Liver (tissue), 9 donors: Measurements from ENCODE around the gene RELN. TPM values are rescaled to one million over a fixed set of nuclear protein-coding genes. Genes with fewer than 3 reads are reported as not detected.

Experiments
- DNase-seq: peaks from one replicate; pipeline ENCODE4 v3.0.0-alpha.2; 2017; ENCODE audit warnings: low spot score
- H3K27ac ChIP-seq, 2 donors: one replicate each; pipeline ENCODE4 v1.7.0; 2013; ENCODE audit warnings: inconsistent platforms in 2 of 2, low read length in 2 of 2, control low read depth in 1 of 2, low read depth in 1 of 2, mild to moderate bottlenecking in 1 of 2
- H3K27me3 ChIP-seq, 4 donors: one replicate each; pipeline versions ENCODE4 v1.6.1 to v1.7.0; 2013; ENCODE audit warnings: low read length in 3 of 4, inconsistent platforms in 1 of 4, mild to moderate bottlenecking in 1 of 4, moderate library complexity in 1 of 4; ENCODE audit not compliant: control insufficient read depth in 4 of 4, insufficient read depth in 4 of 4
- H3K36me3 ChIP-seq, 4 donors: one replicate each; pipeline versions ENCODE4 v1.6.1 to v1.7.0; 2013; ENCODE audit warnings: low read length in 3 of 4, mild to moderate bottlenecking in 3 of 4, low read depth in 1 of 4, moderate library complexity in 1 of 4; ENCODE audit not compliant: control insufficient read depth in 4 of 4, insufficient read depth in 3 of 4
- H3K4me1 ChIP-seq, 4 donors: one replicate each; pipeline versions ENCODE4 v1.6.1 to v1.7.0; 2013; ENCODE audit warnings: low read length in 3 of 4, mild to moderate bottlenecking in 3 of 4, moderate library complexity in 1 of 4; ENCODE audit not compliant: control insufficient read depth in 4 of 4, insufficient read depth in 4 of 4
- H3K4me3 ChIP-seq, 3 donors: one replicate each; pipeline versions ENCODE4 v1.6.1 to v1.7.0; 2013; ENCODE audit warnings: low read length in 3 of 3, control low read depth in 1 of 3, low read depth in 1 of 3, mild to moderate bottlenecking in 1 of 3
- H3K9ac ChIP-seq, 2 donors: one replicate each; pipeline ENCODE4 v1.7.0; 2013; ENCODE audit warnings: low read length in 2 of 2, mild to moderate bottlenecking in 2 of 2, moderate library complexity in 2 of 2, control low read depth in 1 of 2, low read depth in 1 of 2
- H3K9me3 ChIP-seq, 4 donors: one replicate each; pipeline versions ENCODE4 v1.6.1 to v1.7.0; 2013; ENCODE audit warnings: low read length in 3 of 4; ENCODE audit not compliant: control insufficient read depth in 4 of 4
- EGR1 ChIP-seq, 2 donors: IDR thresholded peaks; 2 replicates each; pipeline ENCODE4 v1.6.1; 2016 to 2018; ENCODE audit warnings: antibody characterized with exemption in 2 of 2, low read depth in 2 of 2
- NR2F2 ChIP-seq: IDR thresholded peaks from 2 replicates; pipeline ENCODE4 v1.6.1; 2016; ENCODE audit warnings: antibody characterized with exemption
- RAD21 ChIP-seq, 2 donors: IDR thresholded peaks; 2 replicates each; pipeline ENCODE4 v1.6.1; 2016; ENCODE audit warnings: antibody characterized with exemption in 2 of 2, mild to moderate bottlenecking in 2 of 2
- RXRA ChIP-seq, 2 donors: IDR thresholded peaks; 2 replicates each; pipeline ENCODE4 v1.6.1; 2017 to 2018; ENCODE audit warnings: antibody characterized with exemption in 2 of 2, mild to moderate bottlenecking in 1 of 2
- SP1 ChIP-seq: IDR thresholded peaks from 2 replicates; pipeline ENCODE4 v1.6.1; 2018; ENCODE audit warnings: antibody characterized with exemption, mild to moderate bottlenecking
- TAF1 ChIP-seq: conservative IDR thresholded peaks from 2 replicates; pipeline ENCODE4 v1.6.1; 2016; ENCODE audit warnings: antibody characterized with exemption, mild to moderate bottlenecking
- WGBS: extraction: QIAGEN DNeasy Blood & Tissue Kit; methylation state at CpG from one replicate; pipeline ENCODE4 v1.1.7; 2013; 5-methylcytosine and 5-hydroxymethylcytosine counted together
- polyA plus RNA-seq, 2 donors: library from polyadenylated mRNA; stranded (reverse) in 1 of 2; unstranded in 1 of 2; fragments of 200-250 nt in 1 of 2; fragments of >200 nt in 1 of 2; fragmentation: Nextera tagmentation in 1 of 2; extraction: Ambion mirVana in 1 of 2; gene quantifications; one replicate each; pipeline versions ENCODE4 v1.2.1 to v1.2.3, GENCODE V29; 2013 to 2015
- total RNA-seq, 2 donors: library from RNA; depleted of rRNA; stranded (reverse); fragments of >200 nt; gene quantifications; one replicate each; pipeline ENCODE4 v1.2.3, GENCODE V29; 2014
- TF ChIP-seq, protein P1 (sequence below): fragments of 150-350 bp; IDR thresholded peaks from 2 replicates; pipeline ENCODE4 v1.5.1; 2017; ENCODE audit warnings: improper control_type of control experiment, low read depth, low read length; ENCODE audit not compliant: missing input control
- TF ChIP-seq, protein P2 (sequence below): IDR thresholded peaks from 2 replicates; pipeline ENCODE4 v1.6.1; 2016; ENCODE audit warnings: antibody characterized with exemption
- TF ChIP-seq, protein P3 (sequence below): IDR thresholded peaks from 2 replicates; pipeline ENCODE4 v1.6.1; 2016; ENCODE audit warnings: antibody characterized with exemption
- donor health status: healthy.
- donor health status: healthy.
- donor health status: healthy.
- donor health status: healthy.
- donor health status: healthy.

RELN gene
- total and polyA plus RNA-seq, 4 donors = 10.0 to 69.8 (median 28.4) TPM

DNA sequence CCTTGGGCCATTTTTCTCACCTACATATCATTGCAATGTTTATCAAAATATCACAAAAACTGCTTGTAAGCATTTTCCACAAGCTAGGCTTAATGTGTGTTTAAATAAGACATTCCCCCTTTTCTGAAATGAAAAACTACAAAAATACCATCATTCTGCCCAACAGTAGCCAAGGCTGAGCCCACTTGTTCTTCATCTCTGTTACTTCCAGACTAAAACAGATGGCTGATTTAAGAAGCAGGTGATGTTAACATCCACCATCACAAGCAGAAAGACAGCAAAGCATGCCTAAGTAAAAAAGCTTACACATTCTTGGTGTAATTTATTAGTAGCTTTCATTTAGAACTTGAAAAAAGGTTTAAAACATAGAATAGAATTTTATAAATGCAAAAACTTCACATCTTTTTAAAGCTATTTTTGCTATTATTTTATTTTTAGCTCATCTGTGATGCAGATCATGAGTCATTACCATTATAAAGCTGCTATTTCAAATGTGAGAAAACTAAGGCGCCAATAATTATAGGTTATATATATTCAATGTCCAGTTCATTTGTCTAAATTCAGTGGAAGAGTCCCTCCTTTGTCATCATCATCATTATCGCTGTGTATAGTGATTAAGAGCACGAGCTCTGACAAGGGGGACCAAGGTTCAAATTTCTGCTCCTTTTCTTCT is 109.4 kb downstream of the RELN start:
- no peaks in the 10 kb centered on the region for H3K9me3 ChIP-seq
- no peak overlapping the region for H3K4me3 ChIP-seq
- DNase-seq = no peak
- no peaks in the 10 kb centered on the region for H3K36me3 ChIP-seq
- H3K4me1 ChIP-seq = no peaks in the 10 kb centered on the region
- no peak for TF ChIP-seq NR2F2
- TF ChIP-seq RAD21 (IDR thresholded peaks at IDR 0.05) = no peak
- no peak for TF ChIP-seq SP1
- WGBS = 94% methylated on average over 3 of the region's 3 CpGs
- H3K27me3 ChIP-seq = no peaks in the 10 kb centered on the region
- no peak overlapping the region for H3K27ac ChIP-seq
- no peak overlapping the region for H3K9ac ChIP-seq

DNA sequence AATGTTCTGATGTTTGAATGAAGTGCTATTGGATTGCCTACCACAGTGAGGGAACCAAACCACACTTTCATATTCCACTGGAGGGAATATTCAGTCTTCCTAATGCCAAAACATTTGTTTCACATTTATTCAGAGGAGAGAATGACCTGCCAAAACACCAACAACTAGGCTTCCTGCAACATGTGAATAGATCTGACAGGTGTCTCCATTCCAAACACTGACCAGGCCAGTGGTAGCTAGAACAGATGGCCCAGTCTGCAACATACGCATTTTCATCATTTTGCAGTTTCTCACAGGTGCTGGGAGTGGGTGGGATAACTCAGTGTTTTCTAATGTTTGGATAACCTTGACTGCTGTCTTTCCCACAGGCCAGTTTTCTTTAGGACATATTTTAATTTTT is 110.0 kb downstream of the RELN start:
- Histone ChIP-seq H3K4me3 (no peak overlapping the region), H3K4me1 (no peaks in the 10 kb centered on the region), H3K9me3 (no peaks in the 10 kb centered on the region), H3K27me3 (no peaks in the 10 kb centered on the region), H3K36me3 (no peaks in the 10 kb centered on the region), H3K27ac (no peak overlapping the region), H3K9ac (no peak overlapping the region)
- no peak for DNase-seq
- TF ChIP-seq, protein P1, sequence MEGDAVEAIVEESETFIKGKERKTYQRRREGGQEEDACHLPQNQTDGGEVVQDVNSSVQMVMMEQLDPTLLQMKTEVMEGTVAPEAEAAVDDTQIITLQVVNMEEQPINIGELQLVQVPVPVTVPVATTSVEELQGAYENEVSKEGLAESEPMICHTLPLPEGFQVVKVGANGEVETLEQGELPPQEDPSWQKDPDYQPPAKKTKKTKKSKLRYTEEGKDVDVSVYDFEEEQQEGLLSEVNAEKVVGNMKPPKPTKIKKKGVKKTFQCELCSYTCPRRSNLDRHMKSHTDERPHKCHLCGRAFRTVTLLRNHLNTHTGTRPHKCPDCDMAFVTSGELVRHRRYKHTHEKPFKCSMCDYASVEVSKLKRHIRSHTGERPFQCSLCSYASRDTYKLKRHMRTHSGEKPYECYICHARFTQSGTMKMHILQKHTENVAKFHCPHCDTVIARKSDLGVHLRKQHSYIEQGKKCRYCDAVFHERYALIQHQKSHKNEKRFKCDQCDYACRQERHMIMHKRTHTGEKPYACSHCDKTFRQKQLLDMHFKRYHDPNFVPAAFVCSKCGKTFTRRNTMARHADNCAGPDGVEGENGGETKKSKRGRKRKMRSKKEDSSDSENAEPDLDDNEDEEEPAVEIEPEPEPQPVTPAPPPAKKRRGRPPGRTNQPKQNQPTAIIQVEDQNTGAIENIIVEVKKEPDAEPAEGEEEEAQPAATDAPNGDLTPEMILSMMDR = no peak
- TF ChIP-seq, protein P2, sequence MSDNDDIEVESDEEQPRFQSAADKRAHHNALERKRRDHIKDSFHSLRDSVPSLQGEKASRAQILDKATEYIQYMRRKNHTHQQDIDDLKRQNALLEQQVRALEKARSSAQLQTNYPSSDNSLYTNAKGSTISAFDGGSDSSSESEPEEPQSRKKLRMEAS = no peak
- TF ChIP-seq, protein P3, sequence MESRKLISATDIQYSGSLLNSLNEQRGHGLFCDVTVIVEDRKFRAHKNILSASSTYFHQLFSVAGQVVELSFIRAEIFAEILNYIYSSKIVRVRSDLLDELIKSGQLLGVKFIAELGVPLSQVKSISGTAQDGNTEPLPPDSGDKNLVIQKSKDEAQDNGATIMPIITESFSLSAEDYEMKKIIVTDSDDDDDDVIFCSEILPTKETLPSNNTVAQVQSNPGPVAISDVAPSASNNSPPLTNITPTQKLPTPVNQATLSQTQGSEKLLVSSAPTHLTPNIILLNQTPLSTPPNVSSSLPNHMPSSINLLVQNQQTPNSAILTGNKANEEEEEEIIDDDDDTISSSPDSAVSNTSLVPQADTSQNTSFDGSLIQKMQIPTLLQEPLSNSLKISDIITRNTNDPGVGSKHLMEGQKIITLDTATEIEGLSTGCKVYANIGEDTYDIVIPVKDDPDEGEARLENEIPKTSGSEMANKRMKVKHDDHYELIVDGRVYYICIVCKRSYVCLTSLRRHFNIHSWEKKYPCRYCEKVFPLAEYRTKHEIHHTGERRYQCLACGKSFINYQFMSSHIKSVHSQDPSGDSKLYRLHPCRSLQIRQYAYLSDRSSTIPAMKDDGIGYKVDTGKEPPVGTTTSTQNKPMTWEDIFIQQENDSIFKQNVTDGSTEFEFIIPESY = no peak
- WGBS = 78% methylated on average over 1 of the region's 1 CpG

DNA sequence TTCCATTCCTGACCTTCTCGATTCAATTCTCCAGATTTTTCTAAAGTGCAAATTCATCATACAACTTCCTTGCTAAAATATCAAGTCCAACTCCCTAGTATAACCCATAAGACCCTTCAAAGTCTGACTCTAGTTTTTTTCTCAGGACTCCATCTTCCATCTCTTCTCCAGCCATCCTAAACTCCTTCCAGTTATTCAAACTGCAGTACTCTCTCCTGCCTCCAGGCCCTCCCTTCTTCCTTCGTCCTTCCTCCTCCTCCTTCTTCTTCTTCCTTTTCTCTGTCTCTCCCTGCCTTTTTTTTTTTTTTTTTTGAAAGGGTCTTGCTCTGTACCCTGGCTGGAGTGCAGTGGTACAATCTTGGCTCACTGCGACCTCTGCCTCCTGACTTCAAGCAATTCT is 111.9 kb downstream of the RELN start:
- Histone ChIP-seq H3K9me3 (no peaks in the 10 kb centered on the region), H3K27me3 (no peaks in the 10 kb centered on the region), H3K9ac (no peak overlapping the region), H3K4me1 (no peaks in the 10 kb centered on the region), H3K4me3 (no peak overlapping the region), H3K27ac (no peak overlapping the region), H3K36me3 (no peaks in the 10 kb centered on the region)
- TF ChIP-seq RXRA (IDR thresholded peaks at IDR 0.05) (no peak), NR2F2 (no peak), TAF1 (no peak), EGR1 (IDR thresholded peaks at IDR 0.05; ENCODE audit: low read depth in 2 of 2) (no peak)
- TF ChIP-seq, protein P1 = no peak
- WGBS = 69% methylated on average over 3 of the region's 3 CpGs
- DNase-seq = no peak
